Endothelial cell of umbilical vein (primary cell): ENCODE data around the gene VEZT. TPM values are rescaled to one million over a fixed set of nuclear protein-coding genes. Genes with fewer than 3 reads are reported as not detected.

Experiments used
- BruUV-seq: library from RNA; stranded (reverse); fragments of 400-500 nt; replicated peaks from 2 replicates; lab custom pipeline; 2021; lab: Mats Ljungman, UMichigan
- CTCF ChIA-PET: fragments of 300-600, 350-600 bp; sonication (Branson Sonifier 250); formaldehyde crosslinking; loops from one replicate; lab custom pipeline; 2021; ENCODE audit warnings: antibody characterized with exemption, inconsistent platforms; lab: Charles Lee
- POLR2A ChIA-PET: fragments of 300-600, 350-600 bp; sonication (Branson Sonifier 250); formaldehyde crosslinking; loops from one replicate; lab custom pipeline; 2021; ENCODE audit warnings: antibody characterized with exemption, inconsistent platforms; lab: Charles Lee
- DNase-seq: peaks from one replicate; pipeline ENCODE4 v3.0.0-alpha.2; 2011; ENCODE audit warnings: low read depth, low spot score
- FAIRE-seq: peaks from 2 replicates; lab custom pipeline; 2011; peaks lifted over from hg19 to GRCh38; lab: Jason Lieb, UNC
- H2AFZ ChIP-seq: 2 replicates; pipeline ENCODE4 v1.6.0; 2012; ENCODE audit warnings: low read depth, low read length, control low read depth, inconsistent platforms
- H3K27ac ChIP-seq: 2 replicates; pipeline ENCODE4 v1.5.1; 2011; ENCODE audit warnings: low read depth, mild to moderate bottlenecking, control low read depth, low read length, moderate library complexity; ENCODE audit not compliant: insufficient read depth
- H3K27me3 ChIP-seq, 2 experiments: 2 replicates each; pipeline versions ENCODE4 v1.6.0 to v1.6.1; 2011; ENCODE audit warnings: low read length in 2 of 2, mixed read lengths in 1 of 2; ENCODE audit not compliant: control insufficient read depth in 2 of 2, insufficient read depth in 2 of 2
- H3K36me3 ChIP-seq, 2 experiments: 2 replicates in 1 of 2; 3 replicates in 1 of 2; pipeline ENCODE4 v1.5.1; 2011; ENCODE audit warnings: low read length in 2 of 2, mild to moderate bottlenecking in 1 of 2, moderate library complexity in 1 of 2; ENCODE audit not compliant: control insufficient read depth in 2 of 2, insufficient read depth in 2 of 2; ENCODE audit errors: extremely low read depth in 1 of 2
- H3K4me1 ChIP-seq: 3 replicates; pipeline ENCODE4 v1.5.1; 2011; ENCODE audit warnings: mild to moderate bottlenecking, low read length; ENCODE audit not compliant: control insufficient read depth, insufficient read depth; ENCODE audit errors: extremely low read depth
- H3K4me2 ChIP-seq: 2 replicates; pipeline ENCODE4 v1.6.1; 2011; ENCODE audit warnings: low read length, control low read depth, mixed read lengths; ENCODE audit not compliant: insufficient read depth
- H3K4me3 ChIP-seq, 3 experiments: fragments of 200-600 bp in 1 of 3; sonication (generic), shearing (Covaris generic) in 1 of 3; replicated peaks in 1 of 3; 2 replicates each; pipeline ENCODE4 v1.5.1; 2011 to 2016; ENCODE audit warnings: control low read depth in 3 of 3, low read length in 3 of 3, mild to moderate bottlenecking in 2 of 3, inconsistent platforms in 1 of 3, low read depth in 1 of 3, moderate library complexity in 1 of 3; ENCODE audit not compliant: insufficient read depth in 1 of 3
- H3K79me2 ChIP-seq: 2 replicates; pipeline ENCODE4 v1.6.0; 2012; ENCODE audit warnings: low read length, inconsistent platforms; ENCODE audit not compliant: control insufficient read depth, insufficient read depth
- H3K9ac ChIP-seq: replicated peaks from 2 replicates; pipeline ENCODE3; 2011; ENCODE audit warnings: low read length, control low read depth; ENCODE audit not compliant: insufficient read depth; ENCODE audit errors: extremely low read depth
- H3K9me1 ChIP-seq: replicated peaks from 3 replicates; pipeline ENCODE4 v1.6.0; 2011; ENCODE audit warnings: mild to moderate bottlenecking, low read length; ENCODE audit not compliant: control insufficient read depth, insufficient read depth; ENCODE audit errors: extremely low read depth
- H3K9me3 ChIP-seq: replicated peaks from 2 replicates; pipeline ENCODE4 v1.5.1; 2012; ENCODE audit warnings: low read length, inconsistent platforms; ENCODE audit not compliant: control insufficient read depth, insufficient read depth
- H4K20me1 ChIP-seq: replicated peaks from 2 replicates; pipeline ENCODE3; 2011; ENCODE audit warnings: mild to moderate bottlenecking, low read length; ENCODE audit not compliant: control insufficient read depth, insufficient read depth; ENCODE audit errors: extremely low read depth
- EZH2 ChIP-seq: IDR thresholded peaks from 2 replicates; pipeline ENCODE4 v1.6.1; 2012; ENCODE audit warnings: borderline replicate concordance, low read depth, mild to moderate bottlenecking, moderate library complexity, low read length, inconsistent platforms; ENCODE audit not compliant: severe bottlenecking
- FOS ChIP-seq: IDR thresholded peaks from 2 replicates; pipeline ENCODE4 v1.6.1; 2011; ENCODE audit warnings: mild to moderate bottlenecking, low read length, moderate library complexity, borderline replicate concordance; ENCODE audit not compliant: insufficient read depth
- GATA2 ChIP-seq: IDR thresholded peaks from 2 replicates; pipeline ENCODE4 v1.7.0; 2011; ENCODE audit warnings: low read depth, mild to moderate bottlenecking, moderate library complexity, mixed read lengths, low read length; ENCODE audit not compliant: insufficient read length, insufficient read depth
- JUN ChIP-seq: IDR thresholded peaks from 2 replicates; pipeline ENCODE4 v1.6.1; 2011; ENCODE audit warnings: borderline replicate concordance, low read depth; ENCODE audit not compliant: insufficient read length, insufficient read depth
- MAX ChIP-seq: IDR thresholded peaks from 2 replicates; pipeline ENCODE4 v1.6.1; 2011; ENCODE audit not compliant: insufficient read depth, insufficient read length
- MYC ChIP-seq: IDR thresholded peaks from one replicate; pipeline ENCODE4 v1.6.1; 2011; ENCODE audit warnings: mild to moderate bottlenecking, low read depth, low read length
- POLR2A ChIP-seq: IDR thresholded peaks from 2 replicates; pipeline ENCODE4 v1.6.1; 2012; ENCODE audit warnings: low read depth, mild to moderate bottlenecking, control low read depth, low read length
- POLR2AphosphoS5 ChIP-seq: IDR thresholded peaks from 2 replicates; pipeline ENCODE4 v1.6.1; 2012; ENCODE audit warnings: low read depth, mild to moderate bottlenecking, control low read depth, low read length, moderate library complexity; ENCODE audit not compliant: insufficient read depth
- dilution Hi-C: fragments of 300-500 bp; cut with MboI; formaldehyde crosslinking; loops from one replicate; pipeline ENCODE4 v1.15.0; 2019; ENCODE audit warnings: low sequenced_read_pairs; ENCODE audit not compliant: extremely low pct_ligation_motif_present
- intact Hi-C: fragments of 100-400 bp; cut with micrococcal nuclease; formaldehyde crosslinking; loops from one replicate; pipeline ENCODE4 v1.10.0; 2022
- polyA plus RNA-seq, 4 experiments: library from polyadenylated mRNA; depleted of rRNA in 3 of 4; stranded (reverse) in 3 of 4; unstranded in 1 of 4; fragments of >200 nt; gene quantifications; 2 replicates each; pipeline versions ENCODE4 v1.2.1 to v1.2.3, GENCODE V29; 2011 to 2012; ENCODE audit warnings: missing spikeins in 1 of 4
- total RNA-seq: library from RNA; stranded (reverse); gene quantifications from 2 replicates; pipeline ENCODE4 v1.2.3, GENCODE V29; 2021
- TF ChIP-seq, protein P1 (sequence below), 2 donors: IDR thresholded peaks; 1 replicate in 1 of 2; 2 replicates in 1 of 2; pipeline ENCODE4 v1.5.1; 2011; ENCODE audit warnings: low read length in 2 of 2, mild to moderate bottlenecking in 2 of 2, moderate library complexity in 2 of 2, control low read depth in 1 of 2, inconsistent platforms in 1 of 2, low read depth in 1 of 2; ENCODE audit not compliant: insufficient read depth in 1 of 2; ENCODE audit errors: extremely low read depth in 1 of 2

The VEZT gene
- total and polyA plus RNA-seq, 2 donors (not counting 3 experiments of a cell fraction or from before 2014, with no cell fraction given) = 57.8 to 91.3 TPM

- Histone ChIP-seq H2AFZ (no peak overlapping the region), H3K27ac (no peak overlapping the region), H3K27me3 (no peaks in the 10 kb centered on the region), H3K79me2 (peaks cover 13% of the 10 kb centered on the region), H3K36me3 (peaks cover 1 to 23% of the 10 kb centered on the region in 2 experiments), H4K20me1 (no peaks in the 10 kb centered on the region), H3K4me3 (no peak overlapping the region), H3K9me1 (no peaks in the 10 kb centered on the region), H3K9ac (no peak overlapping the region), H3K4me2 (no peak overlapping the region), H3K9me3 (no peaks in the 10 kb centered on the region), H3K4me1 (peaks cover 21% of the 10 kb centered on the region)
- TF ChIP-seq, protein P1, sequence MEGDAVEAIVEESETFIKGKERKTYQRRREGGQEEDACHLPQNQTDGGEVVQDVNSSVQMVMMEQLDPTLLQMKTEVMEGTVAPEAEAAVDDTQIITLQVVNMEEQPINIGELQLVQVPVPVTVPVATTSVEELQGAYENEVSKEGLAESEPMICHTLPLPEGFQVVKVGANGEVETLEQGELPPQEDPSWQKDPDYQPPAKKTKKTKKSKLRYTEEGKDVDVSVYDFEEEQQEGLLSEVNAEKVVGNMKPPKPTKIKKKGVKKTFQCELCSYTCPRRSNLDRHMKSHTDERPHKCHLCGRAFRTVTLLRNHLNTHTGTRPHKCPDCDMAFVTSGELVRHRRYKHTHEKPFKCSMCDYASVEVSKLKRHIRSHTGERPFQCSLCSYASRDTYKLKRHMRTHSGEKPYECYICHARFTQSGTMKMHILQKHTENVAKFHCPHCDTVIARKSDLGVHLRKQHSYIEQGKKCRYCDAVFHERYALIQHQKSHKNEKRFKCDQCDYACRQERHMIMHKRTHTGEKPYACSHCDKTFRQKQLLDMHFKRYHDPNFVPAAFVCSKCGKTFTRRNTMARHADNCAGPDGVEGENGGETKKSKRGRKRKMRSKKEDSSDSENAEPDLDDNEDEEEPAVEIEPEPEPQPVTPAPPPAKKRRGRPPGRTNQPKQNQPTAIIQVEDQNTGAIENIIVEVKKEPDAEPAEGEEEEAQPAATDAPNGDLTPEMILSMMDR (IDR thresholded peaks at IDR 0.05; ENCODE audit: extremely low read depth in 1 of 2, insufficient read depth in 1 of 2, low read depth in 1 of 2, low read length in 2 of 2) = no peak
- TF ChIP-seq MYC = no peak
- TF ChIP-seq JUN = no peak
- TF ChIP-seq POLR2AphosphoS5 = no peak
- TF ChIP-seq MAX = no peak
- TF ChIP-seq GATA2 = no peak
- TF ChIP-seq POLR2A = no peak
- TF ChIP-seq FOS = no peak
- no peak for TF ChIP-seq EZH2
- no TSS peak for BruUV-seq
- ChIA-PET CTCF (interaction anchor here (0.7 to 1.6 kb wide), 3 partner anchors 12 to 19 kb away, joined by 3 read pairs; no protein-coding TSS in a partner anchor), POLR2A (no interaction called here)
- FAIRE-seq (no peak), DNase-seq (no peak)
- intact Hi-C loops (no loop called here), dilution Hi-C loops (no loop called here)
Observed at GRCh38 chr12:95265765-95266164, 48.2 kb downstream of the VEZT start.
